Measurements from ENCODE around the gene SALL2.

- TF ChIP-seq PATZ1 (CRISPR knock-in tag; IDR thresholded peaks at IDR 0.05; ENCODE audit: borderline replicate concordance): no peak
- no peak for TF ChIP-seq ZFP30 (CRISPR knock-in tag; IDR thresholded peaks at IDR 0.05)
- no peak for TF ChIP-seq OSR1 (CRISPR knock-in tag; IDR thresholded peaks at IDR 0.05)
- TF ChIP-seq ARNTL (CRISPR knock-in tag; IDR thresholded peaks at IDR 0.05; ENCODE audit: borderline replicate concordance, low read depth): no peak
- TF ChIP-seq ZC3H10 (CRISPR knock-in tag; IDR thresholded peaks at IDR 0.05): no peak
- no peak for TF ChIP-seq ZNF565 (CRISPR knock-in tag; conservative IDR thresholded peaks at IDR 0.05; ENCODE audit: low read depth)
Measured at GRCh38 chr14:21572604-21573003, 46.5 kb upstream of the SALL2 start.

Data from SK-N-SH treated with all-trans-retinoic acid at 6 μM for 48 hours (cell line).